IgD-negative memory B cell (primary cell): ENCODE measurements around the gene LTA4H. TPM values are rescaled to one million over a fixed set of nuclear protein-coding genes. Genes with fewer than 3 reads are reported as not detected.
A peak's percentile ranks its signal among the peaks of the same experiment; 100 is the strongest.

Experiments used
- H3K27ac Mint-ChIP-seq, 3 donors: one replicate each; pipeline ENCODE4 v1.8.0; 2020 to 2022; ENCODE audit warnings: mild to moderate bottlenecking in 3 of 3, mixed read lengths in 3 of 3, moderate library complexity in 1 of 3
- H3K27me3 Mint-ChIP-seq: one replicate; pipeline ENCODE4 v1.8.0; 2021; ENCODE audit warnings: mixed read lengths
- H3K36me3 Mint-ChIP-seq: one replicate; pipeline ENCODE4 v1.8.0; 2020; ENCODE audit warnings: mild to moderate bottlenecking, mixed read lengths
- H3K4me1 Mint-ChIP-seq, 3 donors: one replicate each; pipeline ENCODE4 v1.8.0; 2020 to 2022; ENCODE audit warnings: mixed read lengths in 3 of 3, mild to moderate bottlenecking in 1 of 3
- H3K4me3 Mint-ChIP-seq, 4 donors: one replicate each; pipeline ENCODE4 v1.8.0; 2020 to 2022; ENCODE audit warnings: mild to moderate bottlenecking in 4 of 4, mixed read lengths in 4 of 4, moderate library complexity in 3 of 4
- H3K9me3 Mint-ChIP-seq, 3 donors: one replicate each; pipeline ENCODE4 v1.8.0; 2020 to 2021; ENCODE audit warnings: mixed read lengths in 3 of 3, mild to moderate bottlenecking in 1 of 3
- polyA plus RNA-seq: library from polyadenylated mRNA; unstranded; fragments of 300-500 nt; fragmentation: Illumina TruSeq; gene quantifications from one replicate; pipeline ENCODE4 v1.2.3, GENCODE V29; 2021

LTA4H gene
- polyA plus RNA-seq, 1 donor from 2014 or later = 122 TPM

DNA sequence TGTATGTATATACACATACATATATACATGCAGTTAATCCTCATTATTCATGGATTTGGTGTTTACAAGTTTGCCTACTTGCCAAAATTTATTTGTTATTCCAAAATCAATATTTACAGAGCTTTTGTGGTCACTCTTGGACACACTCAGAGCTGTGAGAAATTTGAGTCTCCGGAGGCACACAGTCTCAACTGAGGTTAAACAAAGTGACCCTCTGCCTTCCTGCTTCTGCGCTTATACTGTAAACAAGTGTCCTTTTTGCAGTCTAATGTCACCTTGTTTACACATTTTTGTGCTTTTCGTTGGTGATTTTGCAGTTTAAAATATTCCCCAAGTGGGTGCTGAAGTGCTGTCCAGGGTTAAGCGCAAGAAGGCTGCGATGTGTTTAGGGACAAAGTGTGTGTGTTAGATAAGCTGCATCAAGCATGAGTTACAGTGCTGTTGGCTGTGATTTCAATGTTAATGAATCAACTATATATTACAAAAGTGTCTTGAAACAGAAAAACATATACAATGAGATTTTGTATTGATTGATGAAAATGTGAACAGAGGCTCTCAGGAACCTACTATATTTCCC is 13.1 kb upstream of the LTA4H start:
- Mint-ChIP-seq H3K27me3 (no peaks in the 10 kb centered on the region), H3K36me3 (no peaks in the 10 kb centered on the region), H3K27ac (peak overlapping the region in 2 of 3 donors; percentile 7 to 46), H3K4me3 (peak overlapping the region in 2 of 4 donors; percentile 6 to 83), H3K4me1 (peaks cover 49 to 56% (median 52%) of the 10 kb centered on the region in 3 donors), H3K9me3 (peaks cover 0 to 3% (median 0%) of the 10 kb centered on the region in 3 donors)

DNA sequence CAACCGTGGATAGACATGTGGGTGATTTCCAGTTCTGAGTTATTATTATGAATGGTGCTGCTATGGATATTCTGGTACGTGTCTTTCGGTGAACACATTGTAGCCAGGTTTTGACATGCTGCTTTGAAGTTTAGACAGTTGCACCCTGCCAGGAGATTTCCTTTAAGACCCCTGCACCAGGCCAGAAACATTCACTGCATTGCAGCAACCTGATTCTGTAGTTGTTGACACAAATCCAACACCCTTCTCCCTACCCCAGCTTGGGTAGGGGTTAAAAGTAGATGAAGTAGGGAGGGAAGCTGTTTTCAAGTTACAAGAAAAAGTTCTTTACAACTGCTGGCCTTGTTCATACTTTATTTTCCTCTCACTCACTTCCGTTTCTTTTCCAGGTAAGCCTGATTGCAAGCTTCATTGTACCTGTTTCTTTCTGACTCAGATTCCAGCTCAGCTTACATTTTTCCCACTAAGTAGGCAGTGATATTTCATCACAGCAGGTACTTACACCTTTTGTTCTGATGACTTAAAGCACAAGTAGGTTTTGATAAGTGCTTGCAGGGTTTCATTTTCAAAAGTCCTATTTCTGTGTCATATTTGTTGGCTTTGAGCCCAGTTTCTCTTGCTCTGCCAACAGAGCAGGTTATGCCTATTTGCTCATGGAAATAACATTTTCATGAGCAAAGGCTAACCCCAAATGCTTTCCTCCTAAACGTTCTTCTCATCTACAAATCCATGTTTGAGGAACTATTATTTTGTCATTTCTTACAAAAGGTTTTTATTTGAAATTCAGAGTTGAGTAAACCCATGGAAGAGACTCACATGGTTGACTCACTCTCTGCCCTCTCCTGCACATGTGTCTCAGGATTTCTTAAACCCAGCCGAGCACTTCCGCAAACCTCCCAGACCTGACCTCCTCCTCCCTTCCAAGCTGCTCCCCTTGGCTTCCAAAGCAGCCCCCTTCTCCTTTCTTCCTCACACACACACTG is 12.1 kb upstream of the LTA4H start:
- Mint-ChIP-seq H3K27ac (peak overlapping the region in 2 of 3 donors; percentile 46 to 91), H3K9me3 (peaks cover 0 to 3% (median 0%) of the 10 kb centered on the region in 3 donors), H3K36me3 (no peaks in the 10 kb centered on the region), H3K4me1 (peaks cover 52 to 56% (median 56%) of the 10 kb centered on the region in 3 donors), H3K27me3 (no peaks in the 10 kb centered on the region), H3K4me3 (peak overlapping the region; percentile 14 to 83 (median 58))

DNA sequence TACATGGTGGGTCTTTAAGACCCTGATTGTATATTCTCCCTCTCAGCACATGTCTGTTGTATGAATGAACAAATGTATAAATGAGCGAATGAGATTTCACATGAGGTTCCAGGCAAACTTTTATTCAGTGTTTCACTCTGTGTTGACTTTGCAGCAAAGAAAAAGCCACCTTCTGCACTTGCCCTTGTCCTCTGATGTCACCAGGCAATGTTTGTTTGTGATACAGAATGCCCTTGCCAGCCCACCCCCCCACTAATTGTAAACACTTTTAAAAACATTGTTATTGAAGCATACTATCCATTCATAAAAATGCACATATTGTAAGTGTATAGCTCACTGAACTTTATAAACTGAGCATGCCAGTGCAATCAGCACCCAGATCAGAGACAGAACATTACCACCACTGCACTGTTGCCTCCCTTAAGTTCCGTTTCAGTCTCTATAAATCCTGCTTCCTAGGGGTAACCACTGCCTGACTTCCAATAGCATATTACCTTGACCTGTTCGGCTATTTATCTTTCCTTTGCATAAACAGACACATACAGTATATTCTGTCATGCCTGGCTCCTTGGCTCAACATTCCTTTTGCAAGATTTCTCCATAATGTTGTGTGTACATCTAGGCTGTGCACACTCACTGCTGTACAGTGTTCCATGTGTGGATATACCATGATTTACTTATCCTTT is 11.3 kb upstream of the LTA4H start:
- H3K4me3 Mint-ChIP-seq = peak overlapping the region in 1 of 4 donors; percentile 51
- peaks cover 0 to 3% (median 0%) of the 10 kb centered on the region in 3 donors for H3K9me3 Mint-ChIP-seq
- H3K27ac Mint-ChIP-seq = peak overlapping the region; percentile 46 to 91 (median 48)
- peaks cover 52 to 54% (median 54%) of the 10 kb centered on the region in 3 donors for H3K4me1 Mint-ChIP-seq
- H3K36me3 Mint-ChIP-seq = no peaks in the 10 kb centered on the region
- no peaks in the 10 kb centered on the region for H3K27me3 Mint-ChIP-seq

DNA sequence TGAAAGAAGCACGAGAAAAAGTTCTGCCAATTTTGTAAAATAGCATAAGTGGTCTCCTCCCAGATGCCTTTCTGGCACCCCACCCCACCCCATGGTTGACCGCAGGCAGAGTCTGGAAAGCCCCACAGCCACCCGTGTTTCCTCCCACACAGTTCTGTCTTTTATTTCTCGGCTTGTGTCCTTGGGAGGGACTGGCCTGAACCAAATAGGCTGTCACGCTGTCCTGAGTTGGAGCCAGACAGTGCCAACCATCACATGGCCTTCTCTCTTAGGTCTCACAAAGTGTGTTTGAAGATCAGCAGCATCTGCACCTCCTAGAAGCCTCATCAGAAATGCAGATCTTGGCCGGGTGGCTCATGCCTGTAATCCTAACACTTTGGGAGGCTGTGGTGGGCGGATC is 10.2 kb upstream of the LTA4H start:
- H3K4me3 Mint-ChIP-seq = peak overlapping the region in 3 of 4 donors; percentile 15 to 92 (median 48)
- H3K36me3 Mint-ChIP-seq = no peaks in the 10 kb centered on the region
- peaks cover 52 to 58% (median 52%) of the 10 kb centered on the region in 3 donors for H3K4me1 Mint-ChIP-seq

DNA sequence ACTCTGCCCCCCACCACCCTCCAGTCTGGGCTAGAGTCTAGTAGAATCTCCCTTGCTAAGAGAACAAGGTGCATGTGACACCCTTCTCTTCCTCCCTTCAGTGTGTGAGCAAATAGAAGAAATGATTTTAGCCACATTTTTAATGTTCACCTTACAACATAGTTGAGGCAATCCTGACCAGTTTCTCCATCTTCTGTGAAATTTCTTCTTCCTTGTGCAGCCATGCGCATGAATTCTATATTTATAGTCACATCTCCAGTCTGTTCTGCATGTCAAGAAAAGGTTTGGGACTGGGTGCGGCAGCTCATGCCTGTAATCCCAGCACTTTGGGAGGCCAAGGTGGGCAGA is 9.5 kb upstream of the LTA4H start:
- no peaks in the 10 kb centered on the region for H3K36me3 Mint-ChIP-seq
- H3K4me1 Mint-ChIP-seq = peaks cover 52 to 58% (median 52%) of the 10 kb centered on the region in 3 donors
- H3K9me3 Mint-ChIP-seq = no peaks in the 10 kb centered on the region
- H3K27ac Mint-ChIP-seq = peak overlapping the region; percentile 46 to 91 (median 90)
- peak overlapping the region; percentile 54 to 89 (median 76) for H3K4me3 Mint-ChIP-seq
- H3K27me3 Mint-ChIP-seq = no peaks in the 10 kb centered on the region

More for the DNA sequence above, 10.2 kb upstream of the LTA4H start:
- Mint-ChIP-seq H3K9me3 (no peaks in the 10 kb centered on the region), H3K27me3 (no peaks in the 10 kb centered on the region), H3K27ac (peak overlapping the region; percentile 44 to 90 (median 46))

DNA sequence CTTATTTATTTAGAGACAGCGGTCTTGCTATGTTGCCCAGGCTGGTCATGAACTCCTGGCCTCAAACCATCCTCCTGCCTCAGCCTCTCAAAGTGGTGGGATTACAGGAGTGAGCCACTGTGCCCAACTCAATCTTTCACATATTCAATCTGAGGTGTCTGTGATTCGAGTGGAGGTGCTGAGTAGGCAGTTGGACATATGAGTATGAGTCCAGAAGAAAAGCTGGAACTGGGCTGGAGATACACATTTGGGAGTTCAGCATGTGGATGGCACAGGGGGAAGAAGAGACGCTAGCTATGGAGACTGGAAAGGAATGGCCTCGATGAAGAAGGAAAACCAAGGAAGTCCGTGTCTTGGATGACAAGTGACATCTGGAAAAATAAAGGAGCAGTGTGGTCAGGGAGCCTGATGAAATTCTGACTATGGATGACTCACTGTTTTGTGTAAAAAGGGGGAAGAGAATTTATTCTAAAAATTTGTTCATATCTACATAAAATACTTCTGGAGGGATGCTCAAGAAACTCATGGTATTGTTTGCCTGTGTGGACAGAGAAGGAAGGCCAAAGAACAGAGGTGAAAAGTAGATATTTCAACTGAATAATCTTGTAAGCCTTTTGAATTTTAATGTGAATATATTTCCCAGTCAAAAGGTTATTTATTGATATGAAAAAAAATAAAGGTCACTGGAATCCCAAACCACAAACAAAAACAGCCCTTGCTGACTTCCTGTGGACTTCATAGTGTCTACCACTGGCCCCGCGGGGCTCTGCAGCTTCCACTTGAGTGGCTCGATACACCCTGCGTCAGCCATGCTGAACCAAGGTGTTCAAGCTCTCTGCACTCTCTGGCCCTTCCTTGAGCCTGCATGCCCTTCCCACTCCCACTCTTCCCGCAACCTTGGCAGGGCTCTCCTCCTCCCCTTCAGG is 8.9 kb upstream of the LTA4H start:
- Mint-ChIP-seq H3K27me3 (no peaks in the 10 kb centered on the region), H3K4me1 (peaks cover 50 to 57% (median 52%) of the 10 kb centered on the region in 3 donors), H3K9me3 (no peaks in the 10 kb centered on the region), H3K36me3 (no peaks in the 10 kb centered on the region), H3K4me3 (peak overlapping the region; percentile 54 to 89 (median 76)), H3K27ac (peak overlapping the region; percentile 46 to 91 (median 55))

DNA sequence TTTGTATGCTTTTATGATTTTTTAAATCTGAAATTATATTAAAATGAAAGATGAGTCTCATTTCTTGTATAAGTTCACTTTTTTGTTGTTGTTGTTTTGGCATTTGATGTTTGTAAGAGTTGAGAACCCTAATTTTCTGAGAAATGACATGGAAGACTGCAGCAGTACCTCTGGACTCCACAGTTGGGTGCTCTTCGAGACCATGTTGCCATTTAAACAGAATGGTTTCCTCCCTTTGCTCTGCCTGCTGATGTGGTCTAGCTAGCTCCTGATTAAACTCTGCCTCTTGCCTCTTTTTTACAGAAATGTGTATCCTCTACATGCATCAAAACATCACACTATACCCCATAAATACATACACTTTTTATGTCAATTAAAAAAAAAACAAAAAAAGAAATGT is 5.8 kb upstream of the LTA4H start:
- Mint-ChIP-seq H3K4me1 (peaks cover 26 to 29% (median 28%) of the 10 kb centered on the region in 3 donors), H3K4me3 (no peak overlapping the region), H3K27ac (no peak overlapping the region), H3K36me3 (no peaks in the 10 kb centered on the region), H3K9me3 (no peaks in the 10 kb centered on the region), H3K27me3 (no peaks in the 10 kb centered on the region)

DNA sequence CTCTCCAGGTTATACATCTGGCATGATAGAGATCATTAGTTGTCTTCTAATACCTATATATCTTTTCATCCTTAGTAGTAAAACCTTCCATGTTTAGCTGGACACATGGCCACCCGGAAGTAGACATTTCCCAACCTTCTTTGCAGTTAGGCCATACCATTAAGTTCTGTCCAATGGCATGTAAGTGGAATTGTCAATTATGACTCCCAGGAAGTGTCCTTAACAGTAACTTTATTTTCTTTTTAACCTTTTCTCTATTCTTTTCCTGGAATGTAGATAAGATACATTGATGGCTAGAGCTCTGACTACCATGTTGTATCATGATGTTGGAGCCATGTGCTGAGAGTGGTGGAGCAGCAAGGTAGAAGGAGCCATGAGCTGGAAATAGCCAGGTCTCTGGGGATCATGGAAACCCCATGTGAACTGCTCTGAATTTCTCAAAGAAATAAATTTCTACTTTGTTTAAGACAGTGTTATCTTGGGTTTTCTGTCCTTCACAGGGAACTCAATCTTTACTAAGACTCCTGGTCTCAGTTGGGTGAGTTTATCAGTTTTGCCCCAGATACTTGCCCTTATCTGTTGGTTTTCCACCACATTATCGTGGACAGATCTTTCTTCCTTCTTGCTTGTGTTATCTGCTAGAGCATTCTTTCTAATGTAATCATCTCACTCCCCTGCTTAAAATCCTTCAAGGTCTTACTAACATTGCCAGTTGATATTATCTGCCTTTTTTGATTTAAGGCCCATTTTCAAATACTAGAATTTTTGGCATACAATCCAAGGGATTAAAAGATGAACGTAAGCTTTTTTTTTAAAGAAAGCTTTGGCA is 5.1 kb upstream of the LTA4H start:
- no peak overlapping the region for H3K27ac Mint-ChIP-seq
- peaks cover 19 to 23% (median 21%) of the 10 kb centered on the region in 3 donors for H3K4me1 Mint-ChIP-seq
- no peaks in the 10 kb centered on the region for H3K36me3 Mint-ChIP-seq
- H3K27me3 Mint-ChIP-seq = no peaks in the 10 kb centered on the region
- no peaks in the 10 kb centered on the region for H3K9me3 Mint-ChIP-seq
- peak overlapping the region in 1 of 4 donors; percentile 20 for H3K4me3 Mint-ChIP-seq

DNA sequence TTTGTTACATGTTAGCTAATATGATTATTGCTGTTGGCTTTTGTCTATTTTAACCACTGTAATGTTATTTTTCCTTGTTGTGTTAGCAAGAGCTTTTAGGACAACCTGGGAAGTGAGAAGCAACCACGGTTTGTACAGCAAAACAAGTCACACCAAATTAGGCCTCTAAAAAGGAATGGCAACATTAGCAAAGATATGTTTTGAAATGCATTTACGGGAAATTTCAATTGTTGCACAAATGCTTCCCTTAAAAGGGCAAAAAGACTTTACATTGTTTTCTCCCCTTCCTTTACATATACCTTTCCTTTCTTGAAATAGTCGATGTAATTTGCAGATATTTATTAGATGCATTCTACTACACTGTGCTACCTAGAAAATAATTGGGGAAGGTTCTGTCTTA is 4.1 kb upstream of the LTA4H start:
- Mint-ChIP-seq H3K4me1 (peaks cover 12 to 17% (median 14%) of the 10 kb centered on the region in 3 donors), H3K27me3 (no peaks in the 10 kb centered on the region), H3K4me3 (no peak overlapping the region), H3K36me3 (no peaks in the 10 kb centered on the region), H3K9me3 (no peaks in the 10 kb centered on the region), H3K27ac (no peak overlapping the region)

DNA sequence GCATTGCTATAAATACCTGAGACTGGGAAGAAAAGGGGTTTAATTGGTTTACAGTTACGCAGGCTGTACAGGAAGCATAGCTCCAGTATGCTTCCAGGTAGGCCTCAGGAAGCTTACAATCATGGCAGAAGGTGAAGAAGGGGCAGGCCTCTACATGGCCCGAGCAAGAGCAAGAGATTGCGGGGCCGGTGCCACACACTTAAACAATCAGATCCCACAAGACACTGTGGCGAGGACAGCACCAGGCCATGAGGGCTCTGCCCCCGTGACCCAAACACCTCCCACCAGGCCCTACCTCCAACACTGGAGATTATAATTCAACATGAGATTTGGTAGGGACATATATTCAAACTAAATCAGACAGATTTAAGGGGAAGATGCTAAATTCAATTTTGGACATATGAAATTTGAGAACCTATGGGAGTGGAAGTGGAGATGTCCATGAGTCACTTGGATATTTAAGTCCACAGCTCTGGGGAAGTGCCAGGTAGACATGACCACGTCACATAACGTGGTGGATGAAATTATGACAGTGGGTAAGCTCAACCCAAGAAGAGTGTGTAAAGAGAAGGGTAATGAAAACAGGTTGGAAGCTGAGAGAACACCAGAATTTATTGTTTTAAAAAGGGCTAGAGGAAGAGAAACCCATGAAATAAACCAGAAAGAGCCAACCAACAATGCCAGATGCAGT is 1.5 kb upstream of the LTA4H start:
- peaks cover 5 to 16% (median 6%) of the 10 kb centered on the region in 3 donors for H3K4me1 Mint-ChIP-seq
- no peaks in the 10 kb centered on the region for H3K36me3 Mint-ChIP-seq
- no peaks in the 10 kb centered on the region for H3K27me3 Mint-ChIP-seq
- H3K27ac Mint-ChIP-seq = no peak overlapping the region
- H3K4me3 Mint-ChIP-seq = no peak overlapping the region
- H3K9me3 Mint-ChIP-seq = no peaks in the 10 kb centered on the region

DNA sequence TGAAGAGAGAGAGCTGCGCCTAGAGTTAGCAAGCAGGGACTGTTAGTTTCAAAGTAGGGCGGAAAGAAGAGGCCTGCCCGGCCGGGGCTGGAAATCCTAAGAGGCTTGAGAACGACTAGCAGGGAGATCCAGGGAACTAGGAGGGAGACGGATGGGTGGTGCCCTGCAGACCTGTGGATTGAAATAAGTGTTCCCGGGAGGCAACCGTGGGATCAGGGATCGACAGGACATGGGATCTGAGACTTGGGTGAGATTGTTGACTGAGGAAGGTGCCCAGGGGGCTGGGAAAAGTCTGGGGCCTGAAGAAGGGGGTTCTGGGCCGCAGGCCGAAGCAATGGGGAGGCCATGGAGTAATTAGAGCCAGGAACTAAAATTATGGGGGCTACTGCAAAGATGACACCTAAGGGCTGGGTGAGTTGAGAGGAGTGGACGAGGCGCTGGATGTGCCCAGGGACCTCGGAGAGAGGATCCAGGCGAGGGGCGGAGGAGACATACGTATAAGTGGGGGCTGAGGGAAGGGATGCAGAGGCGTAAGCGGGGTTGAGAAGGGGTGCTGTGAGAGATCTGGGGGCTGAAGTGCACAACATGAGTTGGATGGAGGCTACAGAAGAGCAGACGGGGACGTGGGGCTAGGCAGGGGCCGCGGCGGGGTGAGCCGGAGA is 635 bp downstream of the LTA4H start:
- H3K36me3 Mint-ChIP-seq = peaks cover 4% of the 10 kb centered on the region
- H3K4me3 Mint-ChIP-seq = no peak overlapping the region
- H3K9me3 Mint-ChIP-seq = no peaks in the 10 kb centered on the region
- peaks cover 11 to 24% (median 18%) of the 10 kb centered on the region in 3 donors for H3K4me1 Mint-ChIP-seq
- no peaks in the 10 kb centered on the region for H3K27me3 Mint-ChIP-seq
- H3K27ac Mint-ChIP-seq = no peak overlapping the region

DNA sequence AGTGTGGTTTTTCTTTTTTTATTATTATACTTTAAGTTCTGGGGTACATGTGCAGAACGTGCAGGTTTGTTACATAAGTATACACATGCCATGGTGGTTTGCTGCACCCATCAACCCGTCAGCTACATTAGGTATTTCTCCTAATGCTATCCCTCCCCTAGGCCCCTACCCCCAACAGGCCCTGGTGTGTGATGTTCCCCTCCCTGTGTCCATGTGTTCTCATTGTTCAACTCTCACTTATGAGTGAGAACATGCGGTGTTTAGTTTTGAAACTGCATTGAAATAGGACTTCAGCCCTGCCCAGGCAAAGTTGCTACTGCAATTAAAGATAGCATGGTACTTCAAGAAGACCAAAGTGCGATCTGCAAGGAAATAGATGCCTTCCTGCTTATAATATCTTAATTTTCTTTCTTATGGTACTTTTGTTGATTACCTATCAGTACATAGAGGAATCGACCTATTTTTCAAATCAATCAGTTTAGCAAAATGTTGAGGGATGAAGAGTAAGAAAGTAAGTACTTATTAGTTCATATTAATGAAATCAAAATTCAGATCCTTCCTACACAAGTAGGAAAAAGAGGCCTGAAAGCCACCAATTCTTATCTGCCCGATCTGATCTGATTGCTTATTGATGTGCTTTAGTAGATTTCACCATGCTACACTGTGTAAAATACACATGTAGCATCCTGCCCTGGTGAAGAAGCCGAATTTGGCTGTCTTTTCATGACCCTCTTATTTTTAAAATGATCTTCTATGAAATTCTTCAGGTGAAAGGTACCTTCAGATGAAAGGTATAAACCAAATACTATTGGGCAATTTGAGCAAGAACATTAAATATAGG is 1.6 kb downstream of the LTA4H start:
- Mint-ChIP-seq H3K27ac (no peak overlapping the region), H3K4me3 (peak overlapping the region in 1 of 4 donors; percentile 6), H3K9me3 (no peaks in the 10 kb centered on the region), H3K4me1 (peaks cover 15 to 25% (median 21%) of the 10 kb centered on the region in 3 donors), H3K36me3 (peaks cover 4% of the 10 kb centered on the region), H3K27me3 (no peaks in the 10 kb centered on the region)
